ENCODE data around the gene SLBP.

- TF ChIP-seq, protein P1, sequence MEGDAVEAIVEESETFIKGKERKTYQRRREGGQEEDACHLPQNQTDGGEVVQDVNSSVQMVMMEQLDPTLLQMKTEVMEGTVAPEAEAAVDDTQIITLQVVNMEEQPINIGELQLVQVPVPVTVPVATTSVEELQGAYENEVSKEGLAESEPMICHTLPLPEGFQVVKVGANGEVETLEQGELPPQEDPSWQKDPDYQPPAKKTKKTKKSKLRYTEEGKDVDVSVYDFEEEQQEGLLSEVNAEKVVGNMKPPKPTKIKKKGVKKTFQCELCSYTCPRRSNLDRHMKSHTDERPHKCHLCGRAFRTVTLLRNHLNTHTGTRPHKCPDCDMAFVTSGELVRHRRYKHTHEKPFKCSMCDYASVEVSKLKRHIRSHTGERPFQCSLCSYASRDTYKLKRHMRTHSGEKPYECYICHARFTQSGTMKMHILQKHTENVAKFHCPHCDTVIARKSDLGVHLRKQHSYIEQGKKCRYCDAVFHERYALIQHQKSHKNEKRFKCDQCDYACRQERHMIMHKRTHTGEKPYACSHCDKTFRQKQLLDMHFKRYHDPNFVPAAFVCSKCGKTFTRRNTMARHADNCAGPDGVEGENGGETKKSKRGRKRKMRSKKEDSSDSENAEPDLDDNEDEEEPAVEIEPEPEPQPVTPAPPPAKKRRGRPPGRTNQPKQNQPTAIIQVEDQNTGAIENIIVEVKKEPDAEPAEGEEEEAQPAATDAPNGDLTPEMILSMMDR (IDR thresholded peaks at IDR 0.05; ENCODE audit: control extremely low read depth in 1 of 3, insufficient read depth in 1 of 3, low read depth in 1 of 3, low read length in 3 of 3), result no peak
- TF ChIP-seq EP300 (IDR thresholded peaks at IDR 0.05; ENCODE audit: borderline replicate concordance in 1 of 2, low read depth in 2 of 2, low read length in 2 of 2), result no peak
- no peak for TF ChIP-seq HDAC2 (IDR thresholded peaks at IDR 0.05; ENCODE audit: borderline replicate concordance in 1 of 2, low read depth in 2 of 2, low read length in 2 of 2)
- no peak for TF ChIP-seq EZH2 (IDR thresholded peaks at IDR 0.05; ENCODE audit: low read depth, low read length, severe bottlenecking)
- no peak for TF ChIP-seq SP2 (IDR thresholded peaks at IDR 0.05; ENCODE audit: low read length)
- no peak for TF ChIP-seq POLR2A (IDR thresholded peaks at IDR 0.05; ENCODE audit: control extremely low read depth in 1 of 2, low read depth in 2 of 2, low read length in 2 of 2)
- TF ChIP-seq BCL11A (IDR thresholded peaks at IDR 0.05; ENCODE audit: low read depth in 2 of 2, low read length in 2 of 2), result no peak
- TF ChIP-seq SP4 (IDR thresholded peaks at IDR 0.05; ENCODE audit: low read length), result no peak
Observed at GRCh38 chr4:1746919-1747602, 34.9 kb upstream of the SLBP start.

All from H1 (cell line).